WERI-Rb-1 (cell line): ENCODE results near the gene SDC1.
"Not testable (repeated sequence)": the region's sequence is repeated elsewhere in the genome, so short reads cannot be mapped to it uniquely, and the experiment has no call there.

Source experiments
- DNase-seq: peaks from one replicate; pipeline ENCODE4 v3.0.0-alpha.2; 2020
- H3K27ac ChIP-seq: fragments of 250-450 bp; sonication (Bioruptor Pico); 2 replicates; pipeline ENCODE4 v1.5.1; 2020; ENCODE audit warnings: mild to moderate bottlenecking, moderate library complexity
- H3K27me3 ChIP-seq: fragments of 250-450 bp; sonication (Bioruptor Pico); 2 replicates; pipeline ENCODE4 v1.5.1; 2021; ENCODE audit warnings: mild to moderate bottlenecking, low read depth, moderate library complexity; ENCODE audit not compliant: insufficient read depth, severe bottlenecking
- H3K36me3 ChIP-seq: fragments of 250-450 bp; sonication (Bioruptor Pico); 2 replicates; pipeline ENCODE4 v1.5.1; 2020; ENCODE audit warnings: mild to moderate bottlenecking, moderate library complexity
- H3K4me3 ChIP-seq: 2 replicates; pipeline ENCODE4 v1.5.1; 2011; ENCODE audit warnings: low read depth, mild to moderate bottlenecking, control low read depth, low read length
- H3K9me3 ChIP-seq: fragments of 250-450 bp; sonication (Bioruptor Pico); 2 replicates; pipeline ENCODE4 v1.5.1; 2021; ENCODE audit warnings: mild to moderate bottlenecking, moderate library complexity; ENCODE audit not compliant: severe bottlenecking
- TF ChIP-seq, protein P1 (sequence below): IDR thresholded peaks from 2 replicates; pipeline ENCODE4 v1.5.1; 2011; ENCODE audit warnings: low read depth, mild to moderate bottlenecking, control low read depth, inconsistent platforms, low read length

The SDC1 gene

GRCh38 chr2:20224716-20225293 is at the start of gene SDC1:
SDC1 (minus strand) TSS chr2:20225130; CDS start chr2:20224867, 263 bp downstream.
- peak within 1 kb of the TSS; percentile 73 for H3K27ac ChIP-seq
- peak; percentile 84 for DNase-seq
- no peaks in the 10 kb centered on the region for H3K9me3 ChIP-seq
- TF ChIP-seq, protein P1, sequence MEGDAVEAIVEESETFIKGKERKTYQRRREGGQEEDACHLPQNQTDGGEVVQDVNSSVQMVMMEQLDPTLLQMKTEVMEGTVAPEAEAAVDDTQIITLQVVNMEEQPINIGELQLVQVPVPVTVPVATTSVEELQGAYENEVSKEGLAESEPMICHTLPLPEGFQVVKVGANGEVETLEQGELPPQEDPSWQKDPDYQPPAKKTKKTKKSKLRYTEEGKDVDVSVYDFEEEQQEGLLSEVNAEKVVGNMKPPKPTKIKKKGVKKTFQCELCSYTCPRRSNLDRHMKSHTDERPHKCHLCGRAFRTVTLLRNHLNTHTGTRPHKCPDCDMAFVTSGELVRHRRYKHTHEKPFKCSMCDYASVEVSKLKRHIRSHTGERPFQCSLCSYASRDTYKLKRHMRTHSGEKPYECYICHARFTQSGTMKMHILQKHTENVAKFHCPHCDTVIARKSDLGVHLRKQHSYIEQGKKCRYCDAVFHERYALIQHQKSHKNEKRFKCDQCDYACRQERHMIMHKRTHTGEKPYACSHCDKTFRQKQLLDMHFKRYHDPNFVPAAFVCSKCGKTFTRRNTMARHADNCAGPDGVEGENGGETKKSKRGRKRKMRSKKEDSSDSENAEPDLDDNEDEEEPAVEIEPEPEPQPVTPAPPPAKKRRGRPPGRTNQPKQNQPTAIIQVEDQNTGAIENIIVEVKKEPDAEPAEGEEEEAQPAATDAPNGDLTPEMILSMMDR: no peak
- peaks cover 3% of the 10 kb centered on the region; the same call in 1 of the 2 replicates for H3K36me3 ChIP-seq
- H3K27me3 ChIP-seq: peaks cover 2% of the 10 kb centered on the region
- H3K4me3 ChIP-seq: peak within 1 kb of the TSS; percentile 81

- Histone ChIP-seq H3K36me3 (peaks cover 78% of the 10 kb centered on the region), H3K9me3 (no peaks in the 10 kb centered on the region)
Measured at GRCh38 chr2:20273042-20273441, 48.1 kb upstream of the SDC1 start.

DNA sequence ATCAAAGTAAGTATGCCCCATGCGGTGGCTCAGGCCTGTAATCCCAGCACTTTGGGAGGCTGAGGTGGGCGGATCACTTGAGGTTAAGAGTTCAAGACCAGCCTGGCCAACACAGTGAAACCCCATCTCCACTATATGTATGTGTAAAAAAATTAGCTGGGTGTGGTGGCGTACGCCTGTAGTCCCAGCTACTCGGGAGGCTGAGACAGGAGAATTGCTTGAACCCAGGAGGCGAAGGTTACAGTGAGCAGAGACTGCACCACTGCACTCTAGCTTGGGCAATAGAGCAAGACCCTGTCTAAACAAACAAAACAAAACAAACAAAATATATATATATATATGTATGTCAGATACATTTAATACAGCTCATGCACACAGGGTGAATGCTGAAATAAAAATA is 43.4 kb upstream of the SDC1 start:
- not testable (repeated sequence) for H3K4me3 ChIP-seq, H3K9me3 ChIP-seq, H3K27ac ChIP-seq, DNase-seq, H3K27me3 ChIP-seq
- peaks cover 72% of the 10 kb centered on the region for H3K36me3 ChIP-seq

More at GRCh38 chr2:20273042-20273441, 48.1 kb upstream of the SDC1 start:
- Histone ChIP-seq H3K4me3 (no peak overlapping the region), H3K27ac (no peak overlapping the region), H3K27me3 (no peaks in the 10 kb centered on the region)
- DNase-seq: no peak
- TF ChIP-seq, protein P1: no peak

GRCh38 chr2:20267529-20267928 is 42.6 kb upstream of the SDC1 start:
- no peak for DNase-seq
- Histone ChIP-seq H3K9me3 (no peaks in the 10 kb centered on the region), H3K36me3 (peaks cover 74% of the 10 kb centered on the region), H3K27ac (no peak overlapping the region), H3K4me3 (no peak overlapping the region), H3K27me3 (no peaks in the 10 kb centered on the region)
- TF ChIP-seq, protein P1: no peak

DNA sequence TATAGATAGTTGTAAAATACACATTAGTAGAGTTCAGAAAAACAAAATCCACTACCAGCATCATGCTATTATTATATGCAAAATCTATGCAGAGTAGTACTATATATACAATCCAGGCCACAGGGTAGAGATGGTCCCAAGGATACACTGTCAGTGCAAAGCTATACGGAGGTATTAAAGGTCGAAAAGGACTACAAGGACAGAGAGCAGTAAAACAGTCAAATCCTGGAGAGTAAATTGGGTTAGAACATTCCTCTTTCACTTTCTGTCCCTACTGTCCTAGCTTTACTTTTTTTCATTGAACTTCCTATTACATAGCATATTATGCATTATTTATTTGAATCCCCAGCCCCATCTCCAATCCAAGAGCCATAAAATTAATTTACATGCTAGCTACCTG is 39.7 kb upstream of the SDC1 start:
- H3K27me3 ChIP-seq: no peaks in the 10 kb centered on the region
- no peak overlapping the region for H3K4me3 ChIP-seq
- no peak overlapping the region for H3K27ac ChIP-seq
- H3K9me3 ChIP-seq: no peaks in the 10 kb centered on the region
- no peak for DNase-seq
- TF ChIP-seq, protein P1: no peak
- peaks cover 73% of the 10 kb centered on the region for H3K36me3 ChIP-seq

- no peaks in the 10 kb centered on the region for H3K27me3 ChIP-seq
- TF ChIP-seq, protein P1: no peak
- no peaks in the 10 kb centered on the region for H3K9me3 ChIP-seq
- no peak overlapping the region for H3K4me3 ChIP-seq
- no peak for DNase-seq
- H3K36me3 ChIP-seq: peaks cover 92% of the 10 kb centered on the region
- no peak overlapping the region for H3K27ac ChIP-seq
Measured at GRCh38 chr2:20257411-20257810, 32.5 kb upstream of the SDC1 start.
